ENCODE results near the gene CTSF. TPM values are rescaled to one million over a fixed set of nuclear protein-coding genes. Genes with fewer than 3 reads are reported as not detected.

The CTSF gene
- total and polyA plus RNA-seq, 2 of the 13 experiments (the other 11 are each of a cell fraction or from before 2014, with no cell fraction given) = not detected

DNA sequence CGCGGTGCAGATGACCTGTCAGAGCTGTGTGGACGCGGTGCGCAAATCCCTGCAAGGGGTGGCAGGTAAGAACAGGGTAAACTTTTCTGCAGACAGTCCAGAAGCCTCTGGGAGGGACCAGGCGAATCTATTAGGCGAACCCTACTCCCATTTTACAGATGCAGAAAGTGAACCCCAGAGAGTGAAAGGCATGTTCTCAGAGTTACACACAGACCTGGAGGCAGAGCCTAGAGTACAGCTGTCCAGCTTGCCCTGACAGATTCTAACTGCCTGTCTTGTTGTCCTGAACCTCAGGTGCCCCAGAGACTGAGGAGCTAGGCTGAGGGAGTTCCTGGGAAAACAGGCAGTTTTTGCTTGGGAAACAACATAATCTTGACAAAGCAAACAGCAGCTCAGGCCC, 25.2 kb upstream of the CTSF start:
- H3K27ac ChIP-seq (ENCODE audit: extremely low read length, insufficient read depth, low read length) = peak overlapping the region; percentile 78
- intact Hi-C loops (cut with micrococcal nuclease; ENCODE audit: unreplicated experiment) (loop anchor here (2.0 to 5.0 kb wide), 3 partner anchors 23 to 84 kb away; partner anchors contain the start of genes RBM14, RBM4 and RBM4B), in situ Hi-C loops (cut with HindIII; ENCODE audit: extremely low pct_ligation_motif_present, low pct_unique_long_range_greater_than_20kb) (no loop called here)
- FAIRE-seq (no peak), DNase-seq (ENCODE audit: low spot score) (no peak), ATAC-seq (no peak)
- peak overlapping the region; percentile 100 for H3K4me2 ChIP-seq (ENCODE audit: low read depth, low read length)
- ChIA-PET POLR2A (interaction anchor here (1.3 to 5.1 kb wide), 6 partner anchors 9 to 84 kb away, joined by 4 to 45 read pairs (median 16); partner anchors contain the start of genes RBM14, RBM4 and RBM4B), CTCF (ENCODE audit: low intra/inter-chr PET ratio, low total read pairs) (interaction anchor here (1.8 kb wide), 1 partner anchor 15 kb away, joined by 6 read pairs; no protein-coding TSS in a partner anchor)
- peak overlapping the region; percentile 85 for H3K9ac ChIP-seq (ENCODE audit: insufficient read depth, low read depth, low read length)
- H3K4me3 ChIP-seq (replicated peaks in 1 of 3; ENCODE audit: insufficient read depth in 1 of 3, low read depth in 2 of 3, low read length in 3 of 3) = peak overlapping the region; percentile 71 to 94 (median 76)
- H3K27me3 ChIP-seq (ENCODE audit: control insufficient read depth in 1 of 2, insufficient read depth in 2 of 2, low read length in 2 of 2) = no peaks in the 10 kb centered on the region; a peak in 1 of 5 replicates
- BruUV-seq (replicated peaks) = TSS peak; percentile 76
- no peaks in the 10 kb centered on the region for H3K36me3 ChIP-seq (replicated peaks in 1 of 2; ENCODE audit: control insufficient read depth in 1 of 2, insufficient read depth in 2 of 2, low read length in 2 of 2)
- peaks cover 72% of the 10 kb centered on the region for H3K4me1 ChIP-seq (ENCODE audit: insufficient read depth, low read length)
- H4K20me1 ChIP-seq (ENCODE audit: insufficient read depth, low read length) = no peaks in the 10 kb centered on the region
- TF ChIP-seq EED (CRISPR knock-in tag; IDR thresholded peaks at IDR 0.05) (no peak), ZNF549 (CRISPR knock-in tag; IDR thresholded peaks at IDR 0.05) (no peak), ZNF3 (CRISPR knock-in tag; IDR thresholded peaks at IDR 0.05) (no peak), PHF21A (CRISPR knock-in tag; IDR thresholded peaks at IDR 0.05) (no peak), CAMTA2 (CRISPR knock-in tag; IDR thresholded peaks at IDR 0.05; ENCODE audit: borderline replicate concordance) (0 out of 2 replicates have a peak, but pooled peaks have one; percentile 18), KLF6 (CRISPR knock-in tag; IDR thresholded peaks at IDR 0.05) (no peak), ATAD3A (CRISPR knock-in tag; IDR thresholded peaks at IDR 0.05) (no peak), ZSCAN9 (CRISPR knock-in tag; IDR thresholded peaks at IDR 0.05; ENCODE audit: borderline replicate concordance) (no peak), ZNF878 (CRISPR knock-in tag; IDR thresholded peaks at IDR 0.05) (no peak), ZMAT3 (CRISPR knock-in tag; conservative IDR thresholded peaks at IDR 0.05) (no peak), ZNF629 (CRISPR knock-in tag; conservative IDR thresholded peaks at IDR 0.05) (peak; percentile 76), HDAC1 (CRISPR knock-in tag; IDR thresholded peaks at IDR 0.05) (0 out of 2 replicates have a peak, but pooled peaks have one; percentile 19), ZNF468 (CRISPR knock-in tag; IDR thresholded peaks at IDR 0.05) (0 out of 2 replicates have a peak, but pooled peaks have one; percentile 59)
- TF ChIP-seq, protein P1, sequence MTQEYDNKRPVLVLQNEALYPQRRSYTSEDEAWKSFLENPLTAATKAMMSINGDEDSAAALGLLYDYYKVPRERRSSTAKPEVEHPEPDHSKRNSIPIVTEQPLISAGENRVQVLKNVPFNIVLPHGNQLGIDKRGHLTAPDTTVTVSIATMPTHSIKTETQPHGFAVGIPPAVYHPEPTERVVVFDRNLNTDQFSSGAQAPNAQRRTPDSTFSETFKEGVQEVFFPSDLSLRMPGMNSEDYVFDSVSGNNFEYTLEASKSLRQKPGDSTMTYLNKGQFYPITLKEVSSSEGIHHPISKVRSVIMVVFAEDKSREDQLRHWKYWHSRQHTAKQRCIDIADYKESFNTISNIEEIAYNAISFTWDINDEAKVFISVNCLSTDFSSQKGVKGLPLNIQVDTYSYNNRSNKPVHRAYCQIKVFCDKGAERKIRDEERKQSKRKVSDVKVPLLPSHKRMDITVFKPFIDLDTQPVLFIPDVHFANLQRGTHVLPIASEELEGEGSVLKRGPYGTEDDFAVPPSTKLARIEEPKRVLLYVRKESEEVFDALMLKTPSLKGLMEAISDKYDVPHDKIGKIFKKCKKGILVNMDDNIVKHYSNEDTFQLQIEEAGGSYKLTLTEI (CRISPR knock-in tag; conservative IDR thresholded peaks at IDR 0.05) = no peak
- peaks cover 12% of the 10 kb centered on the region for H3K79me2 ChIP-seq (ENCODE audit: insufficient read depth, low read length)
- H2AFZ ChIP-seq (ENCODE audit: low read length) = no peak overlapping the region
- WGBS (ENCODE audit: low lambda C conversion rate) = 28% methylated on average over 3 of the region's 7 CpGs
- no peaks in the 10 kb centered on the region for H3K9me3 ChIP-seq (ENCODE audit: low read length)
